ENCODE results near the gene CALB2. TPM values are rescaled to one million over a fixed set of nuclear protein-coding genes. Genes with fewer than 3 reads are reported as not detected.

CALB2 gene
- total and polyA plus RNA-seq, 2 of the 4 experiments (the other 2 are of a cell fraction): 0.18 to 0.32 TPM

- Histone ChIP-seq H3K9ac (ENCODE audit: low read depth, low read length) (no peak overlapping the region), H4K20me1 (ENCODE audit: insufficient read depth, low read length) (no peaks in the 10 kb centered on the region), H3K14ac (replicated peaks; ENCODE audit: low read depth, low read length) (no peak overlapping the region), H3K9me3 (ENCODE audit: control insufficient read depth, insufficient read depth, low read length) (no peaks in the 10 kb centered on the region), H4K91ac (ENCODE audit: insufficient read depth, low read depth, low read length) (no peak overlapping the region), H3K4ac (ENCODE audit: low read depth, low read length) (no peak overlapping the region), H3K27me3 (ENCODE audit: control insufficient read depth, insufficient read depth, low read length) (peaks cover 18% of the 10 kb centered on the region), H3K18ac (ENCODE audit: low read depth, low read length) (no peak overlapping the region), H3K9me1 (ENCODE audit: insufficient read depth, low read length) (no peaks in the 10 kb centered on the region), H2AK5ac (ENCODE audit: low read depth, low read length) (no peak overlapping the region), H3K23ac (ENCODE audit: low read depth, low read length) (no peak overlapping the region), H3K56ac (ENCODE audit: extremely low read depth, insufficient read depth, low read length) (no peak overlapping the region), H2BK5ac (ENCODE audit: low read depth, low read length, poor library complexity, severe bottlenecking) (no peak overlapping the region), H3K27ac (ENCODE audit: insufficient read depth, low read length) (no peak overlapping the region), H4K8ac (ENCODE audit: low read depth in 2 of 2, low read length in 2 of 2) (no peak overlapping the region), H2BK120ac (ENCODE audit: low read depth, low read length) (no peak overlapping the region), H3K4me1 (ENCODE audit: control insufficient read depth, insufficient read depth, low read length) (no peaks in the 10 kb centered on the region), H3K4me3 (ENCODE audit: insufficient read depth, low read depth, low read length) (no peak overlapping the region), H2BK15ac (ENCODE audit: low read depth, low read length) (no peak overlapping the region), H3K36me3 (ENCODE audit: control insufficient read depth, insufficient read depth, low read length) (no peaks in the 10 kb centered on the region), H3K4me2 (ENCODE audit: low read depth, low read length) (no peak overlapping the region), H2AFZ (replicated peaks; ENCODE audit: low read length, poor library complexity) (no peak overlapping the region), H4K5ac (ENCODE audit: low read depth, low read length) (no peak overlapping the region), H3K79me1 (ENCODE audit: low read depth in 1 of 2, low read length in 2 of 2) (no peaks in the 10 kb centered on the region), H2BK20ac (ENCODE audit: low read depth, low read length) (no peak overlapping the region), H2AK9ac (replicated peaks; ENCODE audit: low read depth, low read length, poor library complexity) (no peak overlapping the region)
- intact Hi-C loops (cut with micrococcal nuclease) (no loop called here), dilution Hi-C loops (cut with HindIII; ENCODE audit: low sequenced_read_pairs, unreplicated experiment) (no loop called here), in situ Hi-C loops (cut with MboI; ENCODE audit: low sequenced_read_pairs) (no loop called here)
- no peak for DNase-seq
- CTCF ChIA-PET: no interaction called here
- no peak for TF ChIP-seq ELK1 (IDR thresholded peaks at IDR 0.05; ENCODE audit: borderline replicate concordance, low read depth, low read length)
- TF ChIP-seq FOS (IDR thresholded peaks at IDR 0.05; ENCODE audit: low read depth, low read length): no peak
- TF ChIP-seq MAFK (IDR thresholded peaks at IDR 0.05; ENCODE audit: low read depth, low read length): no peak
- no peak for TF ChIP-seq SMC3 (IDR thresholded peaks at IDR 0.05; ENCODE audit: low read depth, low read length)
- no peak for TF ChIP-seq RFX5 (IDR thresholded peaks at IDR 0.05; ENCODE audit: low read depth, low read length)
- no peak for TF ChIP-seq CEBPB (IDR thresholded peaks at IDR 0.05; ENCODE audit: low read depth, low read length)
- TF ChIP-seq RAD21 (IDR thresholded peaks at IDR 0.05; ENCODE audit: low read length): no peak
- no peak for ATAC-seq (ENCODE audit: low read depth)
- POLR2A ChIA-PET (ENCODE audit: unreplicated experiment): no interaction called here
- no CpG with 5 or more reads among the region's 6 CpGs for WGBS, 2 experiments (ENCODE audit: extremely low coverage in 2 of 2, insufficient read length in 1 of 2)
- no TSS peak for BruUV-seq (replicated peaks)
Measured at GRCh38 chr16:71424626-71425025, 66.1 kb downstream of the CALB2 start.
